ENCODE results near the gene ARID3A. TPM values are rescaled to one million over a fixed set of nuclear protein-coding genes. Genes with fewer than 3 reads are reported as not detected.

Gene ARID3A
- total and polyA plus RNA-seq, 7 donors: 1.4 to 11.6 (median 3.7) TPM

DNA sequence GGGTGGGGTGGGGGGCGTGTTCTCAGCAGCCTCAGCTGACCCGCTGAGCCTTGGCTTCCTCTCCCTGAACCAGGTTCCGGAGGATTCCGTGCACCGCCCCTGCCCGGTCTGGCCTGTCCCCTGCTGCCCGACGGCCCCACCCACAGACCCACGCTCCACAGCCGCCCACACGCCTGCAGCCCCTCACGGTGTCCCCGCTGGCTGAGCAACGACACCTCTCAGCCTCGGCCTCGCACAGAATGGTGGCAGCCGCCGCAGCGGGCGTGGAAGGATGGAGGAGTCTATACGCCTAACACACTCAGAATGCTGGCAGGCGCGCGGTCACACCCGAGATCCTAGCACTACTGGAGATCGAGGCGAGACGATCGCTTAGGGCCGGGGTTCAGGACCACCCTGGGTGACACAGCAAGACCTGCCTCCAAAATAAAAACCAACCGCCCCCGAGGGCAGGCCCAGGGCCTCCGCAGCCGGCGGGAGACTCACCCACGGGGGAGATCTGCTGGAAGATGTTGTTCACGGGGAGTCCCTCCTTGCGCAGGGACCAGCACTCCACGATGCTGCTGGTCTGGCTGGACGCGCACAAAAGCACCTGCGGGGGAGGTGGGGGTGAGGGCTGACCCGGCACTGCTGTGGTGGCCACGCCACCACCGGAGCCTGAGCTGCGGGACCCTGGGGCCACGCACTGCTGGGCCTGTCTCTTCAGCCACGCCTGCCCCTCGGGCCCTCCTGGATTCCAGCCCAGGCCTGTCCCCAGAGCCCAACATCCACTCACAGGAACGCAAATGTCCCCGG, 41.2 kb upstream of the ARID3A start:
- WGBS, 2 donors: 95 to 96% methylated on average over 51 of the region's 51 CpGs
- Histone ChIP-seq H3K27me3 (no peaks in the 10 kb centered on the region), H3K4me1 (no peaks in the 10 kb centered on the region)

GRCh38 chr19:885536-886224, 40.2 kb upstream of the ARID3A start:
- Histone ChIP-seq H3K27ac (no peak overlapping the region), H3K36me3 (peaks cover 30 to 91% (median 56%) of the 10 kb centered on the region in 4 donors), H3K4me1 (no peaks in the 10 kb centered on the region), H3K9me3 (no peaks in the 10 kb centered on the region), H3K27me3 (no peaks in the 10 kb centered on the region), H3K4me3 (no peak overlapping the region)
- no peak for DNase-seq
- intact Hi-C loops (cut with DNase I): no loop called here
- WGBS, 2 donors: 96 to 97% methylated on average over 64 of the region's 64 CpGs
- no peak for TF ChIP-seq EP300 (IDR thresholded peaks at IDR 0.05)
- TF ChIP-seq POLR2A (IDR thresholded peaks at IDR 0.05): no peak
- no peak for TF ChIP-seq POLR2AphosphoS5 (IDR thresholded peaks at IDR 0.05)
- TF ChIP-seq, protein P1, sequence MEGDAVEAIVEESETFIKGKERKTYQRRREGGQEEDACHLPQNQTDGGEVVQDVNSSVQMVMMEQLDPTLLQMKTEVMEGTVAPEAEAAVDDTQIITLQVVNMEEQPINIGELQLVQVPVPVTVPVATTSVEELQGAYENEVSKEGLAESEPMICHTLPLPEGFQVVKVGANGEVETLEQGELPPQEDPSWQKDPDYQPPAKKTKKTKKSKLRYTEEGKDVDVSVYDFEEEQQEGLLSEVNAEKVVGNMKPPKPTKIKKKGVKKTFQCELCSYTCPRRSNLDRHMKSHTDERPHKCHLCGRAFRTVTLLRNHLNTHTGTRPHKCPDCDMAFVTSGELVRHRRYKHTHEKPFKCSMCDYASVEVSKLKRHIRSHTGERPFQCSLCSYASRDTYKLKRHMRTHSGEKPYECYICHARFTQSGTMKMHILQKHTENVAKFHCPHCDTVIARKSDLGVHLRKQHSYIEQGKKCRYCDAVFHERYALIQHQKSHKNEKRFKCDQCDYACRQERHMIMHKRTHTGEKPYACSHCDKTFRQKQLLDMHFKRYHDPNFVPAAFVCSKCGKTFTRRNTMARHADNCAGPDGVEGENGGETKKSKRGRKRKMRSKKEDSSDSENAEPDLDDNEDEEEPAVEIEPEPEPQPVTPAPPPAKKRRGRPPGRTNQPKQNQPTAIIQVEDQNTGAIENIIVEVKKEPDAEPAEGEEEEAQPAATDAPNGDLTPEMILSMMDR (IDR thresholded peaks at IDR 0.05): no peak

More for the DNA sequence above, 41.2 kb upstream of the ARID3A start:
- Histone ChIP-seq H3K9me3 (no peaks in the 10 kb centered on the region), H3K27ac (no peak overlapping the region), H3K4me3 (no peak overlapping the region), H3K36me3 (peaks cover 41 to 95% (median 60%) of the 10 kb centered on the region in 4 donors)
- TF ChIP-seq EP300 (IDR thresholded peaks at IDR 0.05) (no peak), POLR2A (IDR thresholded peaks at IDR 0.05) (no peak), POLR2AphosphoS5 (IDR thresholded peaks at IDR 0.05) (no peak)
- TF ChIP-seq, protein P1 (IDR thresholded peaks at IDR 0.05): no peak
- no peak for DNase-seq
- intact Hi-C loops (cut with DNase I): no loop called here

- Histone ChIP-seq H3K36me3 (peaks cover 17 to 77% (median 43%) of the 10 kb centered on the region in 4 donors), H3K4me1 (peaks cover 0 to 13% (median 13%) of the 10 kb centered on the region in 4 donors), H3K4me3 (no peak overlapping the region), H3K9me3 (no peaks in the 10 kb centered on the region), H3K27ac (no peak overlapping the region), H3K27me3 (no peaks in the 10 kb centered on the region)
- TF ChIP-seq EP300 (IDR thresholded peaks at IDR 0.05) (no peak), POLR2AphosphoS5 (IDR thresholded peaks at IDR 0.05) (no peak), POLR2A (IDR thresholded peaks at IDR 0.05) (no peak)
- TF ChIP-seq, protein P1 (IDR thresholded peaks at IDR 0.05): no peak
- intact Hi-C loops (cut with DNase I): no loop called here
- 85 to 88% methylated on average over 16 of the region's 16 CpGs for WGBS, 2 donors
- no peak for DNase-seq
Observed at GRCh38 chr19:887072-887471, 38.8 kb upstream of the ARID3A start.

DNA sequence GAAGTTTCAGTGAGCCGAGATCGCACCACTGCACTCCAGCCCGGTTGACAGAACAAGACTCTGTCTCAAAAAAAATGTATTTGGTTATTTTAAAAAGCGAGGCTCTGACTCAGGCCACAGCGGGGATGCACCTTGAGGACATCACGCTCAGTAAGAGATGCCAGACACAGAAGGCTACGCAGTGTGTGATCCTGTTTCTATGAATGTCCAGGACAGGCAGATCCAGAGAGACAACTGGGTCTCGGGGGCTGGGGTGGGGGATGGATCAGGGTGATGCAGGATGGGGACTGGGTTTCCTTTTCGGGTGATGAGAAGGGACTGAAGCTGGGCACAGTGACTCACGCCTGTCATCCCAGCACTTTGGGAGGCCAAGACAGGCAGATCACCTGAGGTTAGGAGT, 38.2 kb upstream of the ARID3A start:
- Histone ChIP-seq H3K4me1 (peaks cover 0 to 16% (median 15%) of the 10 kb centered on the region in 4 donors), H3K9me3 (no peaks in the 10 kb centered on the region), H3K27me3 (no peaks in the 10 kb centered on the region), H3K36me3 (peaks cover 14 to 71% (median 40%) of the 10 kb centered on the region in 4 donors), H3K4me3 (no peak overlapping the region), H3K27ac (no peak overlapping the region)
- DNase-seq: no peak
- 96 to 97% methylated on average over 10 of the region's 10 CpGs for WGBS, 2 donors
- intact Hi-C loops (cut with DNase I): no loop called here
- no peak for TF ChIP-seq POLR2AphosphoS5 (IDR thresholded peaks at IDR 0.05)
- no peak for TF ChIP-seq POLR2A (IDR thresholded peaks at IDR 0.05)
- no peak for TF ChIP-seq EP300 (IDR thresholded peaks at IDR 0.05)
- TF ChIP-seq, protein P1 (IDR thresholded peaks at IDR 0.05): no peak

Data from sigmoid colon (tissue), 7 donors.